Endothelial cell (in vitro differentiated cells): ENCODE data around the gene ZCCHC8. TPM values are rescaled to one million over a fixed set of nuclear protein-coding genes. Genes with fewer than 3 reads are reported as not detected.

Experiments
- DNase-seq: peaks from one replicate; pipeline ENCODE4 v3.0.0; 2021; ENCODE audit warnings: low spot score
- H3K27ac Mint-ChIP-seq: one replicate; pipeline ENCODE4 v1.8.0; 2021; ENCODE audit warnings: mixed read lengths, inconsistent platforms; ENCODE audit not compliant: unreplicated experiment
- H3K27me3 Mint-ChIP-seq: one replicate; pipeline ENCODE4 v1.8.0; 2021; ENCODE audit warnings: mild to moderate bottlenecking, moderate library complexity, mixed read lengths, inconsistent platforms; ENCODE audit not compliant: unreplicated experiment
- H3K36me3 Mint-ChIP-seq: one replicate; pipeline ENCODE4 v1.8.0; 2021; ENCODE audit warnings: mild to moderate bottlenecking, low read depth, mixed read lengths, inconsistent platforms; ENCODE audit not compliant: unreplicated experiment
- H3K4me1 Mint-ChIP-seq: one replicate; pipeline ENCODE4 v1.8.0; 2021; ENCODE audit warnings: mild to moderate bottlenecking, mixed read lengths, inconsistent platforms; ENCODE audit not compliant: unreplicated experiment
- H3K4me3 Mint-ChIP-seq: one replicate; pipeline ENCODE4 v1.8.0; 2021; ENCODE audit warnings: mild to moderate bottlenecking, mixed read lengths, inconsistent platforms; ENCODE audit not compliant: unreplicated experiment
- H3K9me3 Mint-ChIP-seq: one replicate; pipeline ENCODE4 v1.8.0; 2021; ENCODE audit warnings: mixed read lengths, inconsistent platforms; ENCODE audit not compliant: unreplicated experiment
- long read RNA-seq: library from polyadenylated mRNA; unstranded; transcript quantifications from one replicate; pipeline ENCODE4 v2.0.0, GENCODE V29; 2020; ENCODE audit not compliant: unreplicated experiment
- total RNA-seq: library from RNA; stranded (reverse); fragmentation: NEBNext Ultra II Directional; extraction: Animal tissue kit (Norgen Biotek cat#: 25700); gene quantifications from one replicate; pipeline ENCODE4 v1.2.1, GENCODE V29; 2021; ENCODE audit not compliant: unreplicated experiment
- TF ChIP-seq, protein P1 (sequence below): fragments of 200-600 bp; sonication (generic); IDR thresholded peaks from one replicate; pipeline ENCODE4 v1.5.0; 2021; ENCODE audit warnings: antibody characterized with exemption; ENCODE audit not compliant: unreplicated experiment

ZCCHC8 gene
- total RNA-seq, result 18.6 TPM
- long read RNA-seq, transcript ZCCHC8-210 (14 exons, 2,955 nt), result major isoform, 6 of 7 reads
- long read RNA-seq, partial matches to known transcripts, result 0 of 7 reads
- long read RNA-seq, other reads (novel, unspliced or antisense), result 1 of 7 reads

DNA sequence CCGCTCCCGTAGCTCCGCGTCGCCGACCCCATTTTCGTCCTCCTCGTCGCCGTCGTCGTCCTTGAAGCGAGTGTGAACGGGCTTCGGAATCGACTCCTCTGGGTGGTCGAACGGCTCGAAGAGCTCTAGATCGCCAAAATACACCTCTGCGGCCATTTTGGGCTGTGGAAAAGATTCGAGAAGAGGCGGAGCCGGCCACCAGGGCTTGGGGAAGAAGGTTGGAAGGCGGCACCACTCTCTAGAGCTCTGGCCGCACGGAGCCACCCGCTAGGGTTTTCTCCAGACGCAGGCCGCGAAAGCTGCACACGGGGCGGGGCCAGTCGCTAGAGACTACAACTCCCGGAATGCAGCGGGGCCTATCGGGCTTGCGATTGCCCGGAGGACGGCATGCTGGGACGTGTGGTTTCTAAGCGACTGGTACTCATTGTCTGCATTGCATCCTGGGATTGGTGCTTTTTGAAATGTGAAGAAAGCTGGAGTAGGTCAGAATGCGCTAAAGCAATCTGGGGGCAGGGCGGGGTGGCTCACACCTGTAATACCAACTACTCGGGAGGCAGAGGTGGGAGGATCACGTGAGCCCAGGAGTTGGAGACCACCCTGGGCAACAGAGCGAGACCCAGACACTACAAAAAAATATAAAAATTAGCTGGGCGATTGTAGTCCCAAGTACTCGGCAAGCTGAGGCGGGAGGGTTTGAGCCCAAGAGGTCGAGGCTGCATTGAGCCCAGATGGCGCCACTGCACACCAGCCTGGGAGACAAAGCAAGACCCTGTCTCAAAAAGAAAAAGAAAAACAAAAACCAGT lies at the start of gene ZCCHC8:
Gene ZCCHC8, minus strand, starts transcription at position 248 of the 804 bp plus-strand sequence. Its CDS starts 92 bp downstream, at position 156.
- no peaks in the 10 kb centered on the region for H3K9me3 Mint-ChIP-seq
- peaks cover 10% of the 10 kb centered on the region for H3K27me3 Mint-ChIP-seq
- H3K27ac Mint-ChIP-seq, result peak within 1 kb of the TSS; percentile 98
- TF ChIP-seq, protein P1, sequence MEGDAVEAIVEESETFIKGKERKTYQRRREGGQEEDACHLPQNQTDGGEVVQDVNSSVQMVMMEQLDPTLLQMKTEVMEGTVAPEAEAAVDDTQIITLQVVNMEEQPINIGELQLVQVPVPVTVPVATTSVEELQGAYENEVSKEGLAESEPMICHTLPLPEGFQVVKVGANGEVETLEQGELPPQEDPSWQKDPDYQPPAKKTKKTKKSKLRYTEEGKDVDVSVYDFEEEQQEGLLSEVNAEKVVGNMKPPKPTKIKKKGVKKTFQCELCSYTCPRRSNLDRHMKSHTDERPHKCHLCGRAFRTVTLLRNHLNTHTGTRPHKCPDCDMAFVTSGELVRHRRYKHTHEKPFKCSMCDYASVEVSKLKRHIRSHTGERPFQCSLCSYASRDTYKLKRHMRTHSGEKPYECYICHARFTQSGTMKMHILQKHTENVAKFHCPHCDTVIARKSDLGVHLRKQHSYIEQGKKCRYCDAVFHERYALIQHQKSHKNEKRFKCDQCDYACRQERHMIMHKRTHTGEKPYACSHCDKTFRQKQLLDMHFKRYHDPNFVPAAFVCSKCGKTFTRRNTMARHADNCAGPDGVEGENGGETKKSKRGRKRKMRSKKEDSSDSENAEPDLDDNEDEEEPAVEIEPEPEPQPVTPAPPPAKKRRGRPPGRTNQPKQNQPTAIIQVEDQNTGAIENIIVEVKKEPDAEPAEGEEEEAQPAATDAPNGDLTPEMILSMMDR, result no peak
- H3K36me3 Mint-ChIP-seq, result peaks cover 15% of the 10 kb centered on the region
- peak within 1 kb of the TSS; percentile 97 for H3K4me3 Mint-ChIP-seq
- peak; percentile 94 for DNase-seq
- H3K4me1 Mint-ChIP-seq, result peaks cover 15% of the 10 kb centered on the region

DNA sequence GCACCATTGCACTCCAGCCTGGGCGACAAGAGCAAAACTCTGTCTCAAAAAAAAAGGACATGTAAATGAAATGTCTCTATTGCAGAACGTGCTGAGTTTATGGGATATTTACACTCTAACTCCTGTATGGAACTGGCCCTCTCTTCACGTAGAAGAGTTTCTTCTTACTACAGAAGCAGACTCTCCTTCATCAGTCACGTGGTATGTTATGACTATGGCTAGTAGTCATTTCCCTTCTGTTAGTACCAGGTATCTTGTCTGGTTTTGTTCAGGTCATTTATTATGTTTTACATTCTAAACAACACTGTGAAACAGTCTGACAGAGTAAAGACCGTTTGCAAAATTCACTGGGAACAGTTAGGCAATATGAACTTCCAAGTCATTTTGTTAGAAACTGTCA lies 46.6 kb upstream of the ZCCHC8 start:
- TF ChIP-seq, protein P1, result no peak

DNA sequence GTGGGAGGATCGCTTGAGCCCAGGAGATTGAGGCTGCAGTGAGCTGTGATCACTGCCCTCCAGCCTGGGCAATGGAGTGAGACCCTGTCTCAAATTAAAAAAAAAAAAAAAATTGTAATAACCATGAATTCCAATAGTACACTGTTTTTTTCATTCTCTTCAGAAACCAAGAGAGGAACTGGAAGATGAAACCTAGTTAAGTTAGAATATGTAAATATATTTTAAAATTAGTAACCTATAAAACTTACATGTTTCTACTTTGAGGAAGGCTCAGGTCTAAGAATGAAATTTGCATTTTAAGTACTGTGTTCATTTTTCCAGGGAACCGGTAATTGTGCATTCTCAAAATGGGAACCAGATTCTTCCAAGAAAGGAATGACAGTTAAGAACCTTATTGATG lies 45.1 kb upstream of the ZCCHC8 start:
- H3K27me3 Mint-ChIP-seq, result no peaks in the 10 kb centered on the region
- no peak for DNase-seq
- no peak overlapping the region for H3K4me3 Mint-ChIP-seq
- H3K27ac Mint-ChIP-seq, result no peak overlapping the region
- peaks cover 6% of the 10 kb centered on the region for H3K36me3 Mint-ChIP-seq
- no peaks in the 10 kb centered on the region for H3K9me3 Mint-ChIP-seq
- TF ChIP-seq, protein P1, result no peak
- H3K4me1 Mint-ChIP-seq, result peaks cover 2% of the 10 kb centered on the region

More for the DNA sequence above, 46.6 kb upstream of the ZCCHC8 start:
- Mint-ChIP-seq H3K9me3 (no peaks in the 10 kb centered on the region), H3K4me1 (no peaks in the 10 kb centered on the region), H3K27ac (no peak overlapping the region), H3K36me3 (peaks cover 11% of the 10 kb centered on the region), H3K4me3 (no peak overlapping the region), H3K27me3 (no peaks in the 10 kb centered on the region)
- no peak for DNase-seq

DNA sequence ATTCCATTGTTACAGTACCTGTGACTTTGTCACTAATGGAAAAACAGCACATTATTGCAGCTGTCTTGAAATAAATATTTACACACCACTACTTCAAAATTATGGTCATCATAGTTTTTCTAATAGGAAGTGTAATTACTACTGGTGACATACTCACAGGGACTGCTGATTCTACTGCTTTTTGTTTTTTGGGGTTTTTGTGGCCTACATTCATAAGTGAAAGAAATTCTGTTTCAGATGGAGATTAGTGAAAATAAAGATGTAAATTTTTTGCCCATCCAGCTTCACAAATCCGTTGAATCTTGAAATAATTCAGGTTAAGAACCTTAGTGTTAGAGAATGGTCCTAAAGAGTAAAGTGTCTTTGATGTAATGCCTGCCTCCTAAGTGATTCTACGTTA lies 43.8 kb upstream of the ZCCHC8 start:
- no peaks in the 10 kb centered on the region for H3K9me3 Mint-ChIP-seq
- H3K4me1 Mint-ChIP-seq, result peaks cover 2% of the 10 kb centered on the region
- no peak overlapping the region for H3K4me3 Mint-ChIP-seq
- TF ChIP-seq, protein P1, result no peak
- peaks cover 2% of the 10 kb centered on the region for H3K36me3 Mint-ChIP-seq
- no peak overlapping the region for H3K27ac Mint-ChIP-seq
- DNase-seq, result no peak
- no peaks in the 10 kb centered on the region for H3K27me3 Mint-ChIP-seq

DNA sequence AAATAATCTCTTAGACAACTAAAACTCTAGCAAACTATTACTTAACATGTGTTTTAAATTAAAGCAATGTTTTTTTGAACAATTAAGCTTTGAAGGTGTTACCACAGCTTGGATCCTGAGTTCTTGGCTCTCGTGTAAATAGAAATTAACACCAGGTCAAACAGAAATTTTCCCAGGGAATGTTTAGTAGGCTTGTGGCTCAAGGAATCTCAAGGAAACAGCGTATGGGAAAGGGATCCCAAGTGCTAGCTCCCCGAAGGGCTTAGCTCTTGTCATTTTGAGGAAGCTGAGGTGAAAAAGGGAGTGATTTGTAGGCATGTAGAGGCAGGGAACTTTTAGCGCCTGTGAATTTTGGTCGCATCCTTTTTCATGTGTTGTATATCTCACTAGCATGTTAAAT lies 37.8 kb upstream of the ZCCHC8 start:
- H3K4me3 Mint-ChIP-seq, result no peak overlapping the region
- H3K27ac Mint-ChIP-seq, result peak overlapping the region; percentile 9
- no peaks in the 10 kb centered on the region for H3K9me3 Mint-ChIP-seq

More for the DNA sequence above, 37.8 kb upstream of the ZCCHC8 start:
- TF ChIP-seq, protein P1, result no peak
- Mint-ChIP-seq H3K4me1 (peaks cover 10% of the 10 kb centered on the region), H3K27me3 (no peaks in the 10 kb centered on the region), H3K36me3 (no peaks in the 10 kb centered on the region)
- DNase-seq, result no peak
